GM19239 (cell line): ENCODE measurements around the gene CR1.
"Not testable (repeated sequence)": the region's sequence is repeated elsewhere in the genome, so short reads cannot be mapped to it uniquely, and the experiment has no call there.

ENCODE experiments used
- DNase-seq: peaks from one replicate; pipeline ENCODE4 v3.0.0; 2011; ENCODE audit warnings: low spot score; ENCODE audit not compliant: insufficient read length
- FAIRE-seq: peaks from 2 replicates; lab custom pipeline; 2011; peaks lifted over from hg19 to GRCh38; lab: Jason Lieb, UNC

Gene CR1

DNA sequence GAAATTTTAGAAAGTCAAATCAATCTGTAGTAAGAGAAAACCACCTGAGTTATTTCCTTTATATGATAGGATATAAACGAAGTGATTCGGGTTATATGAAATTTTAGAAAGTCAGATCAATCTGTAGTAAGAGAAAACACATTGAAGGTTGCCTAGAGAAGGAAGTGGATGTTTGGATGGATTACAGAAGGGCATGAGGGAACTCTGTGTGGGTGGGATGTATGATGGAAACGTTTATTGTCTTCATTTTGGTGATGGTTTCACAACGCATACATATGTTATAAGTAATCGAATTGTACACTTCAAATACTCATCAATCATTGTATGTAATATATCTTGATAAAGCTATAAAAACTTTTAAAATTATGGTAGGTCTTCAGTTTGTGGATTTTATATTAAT lies 5.1 kb downstream of the CR1 start:
- DNase-seq: no peak
- no peak for FAIRE-seq

DNA sequence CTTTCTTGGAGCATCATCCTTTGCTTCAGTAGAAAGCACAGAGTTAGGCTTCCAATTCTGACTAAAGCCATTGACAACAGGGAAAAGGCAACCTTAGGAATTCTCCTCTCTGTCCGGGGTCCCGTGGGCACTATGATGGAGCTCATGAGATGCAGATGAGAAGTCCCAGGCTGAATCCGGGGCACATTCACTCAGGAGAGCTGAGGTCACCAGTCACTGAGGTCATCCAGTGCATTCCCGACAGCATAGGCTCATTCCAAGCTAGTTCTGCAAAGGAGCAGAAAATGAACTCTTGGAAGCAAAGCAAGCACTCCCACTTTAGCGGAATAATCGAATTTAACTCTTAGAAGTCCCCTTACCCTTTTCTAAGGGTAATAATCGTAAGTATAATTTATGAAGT lies 6.8 kb downstream of the CR1 start:
- DNase-seq: no peak
- FAIRE-seq: no peak

DNA sequence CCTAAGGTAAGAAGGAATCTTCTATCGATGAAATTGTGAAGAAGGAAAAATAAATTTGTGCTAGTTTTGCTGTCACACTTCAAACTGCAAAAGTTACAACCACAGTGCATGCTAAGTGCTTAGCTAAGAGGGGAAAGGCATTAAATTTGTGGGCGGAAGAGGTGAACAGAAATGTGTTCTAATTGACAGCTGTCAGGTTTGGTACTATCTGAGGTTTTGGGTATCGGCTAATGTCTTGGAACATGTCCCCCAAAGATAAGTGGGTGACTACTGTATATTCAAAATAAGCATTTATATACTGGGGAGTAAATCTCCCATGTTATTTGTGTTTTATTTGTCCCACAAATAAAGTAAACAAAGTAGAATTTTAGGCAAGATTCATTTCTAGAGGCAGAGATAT lies 8.0 kb downstream of the CR1 start:
- DNase-seq: no peak
- no peak for FAIRE-seq

DNA sequence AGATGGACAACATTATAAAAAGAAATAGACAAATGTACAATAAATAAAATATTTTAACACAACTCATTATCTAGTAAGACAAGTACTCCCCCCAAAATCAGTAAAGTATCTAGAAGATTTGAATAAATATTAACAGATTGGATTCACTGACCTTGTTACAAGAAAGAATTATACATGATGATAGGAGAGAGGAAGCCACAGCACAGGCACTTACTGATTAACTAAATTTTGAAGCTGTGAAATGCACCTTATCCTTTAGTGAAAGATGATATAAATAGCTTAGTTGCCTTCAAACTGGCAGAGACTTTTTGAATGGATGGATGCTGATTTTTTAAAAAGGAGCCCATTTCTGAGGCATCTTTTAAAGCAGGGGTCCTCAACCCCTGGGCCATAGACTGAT lies 8.5 kb downstream of the CR1 start:
- DNase-seq (no peak), FAIRE-seq (no peak)

DNA sequence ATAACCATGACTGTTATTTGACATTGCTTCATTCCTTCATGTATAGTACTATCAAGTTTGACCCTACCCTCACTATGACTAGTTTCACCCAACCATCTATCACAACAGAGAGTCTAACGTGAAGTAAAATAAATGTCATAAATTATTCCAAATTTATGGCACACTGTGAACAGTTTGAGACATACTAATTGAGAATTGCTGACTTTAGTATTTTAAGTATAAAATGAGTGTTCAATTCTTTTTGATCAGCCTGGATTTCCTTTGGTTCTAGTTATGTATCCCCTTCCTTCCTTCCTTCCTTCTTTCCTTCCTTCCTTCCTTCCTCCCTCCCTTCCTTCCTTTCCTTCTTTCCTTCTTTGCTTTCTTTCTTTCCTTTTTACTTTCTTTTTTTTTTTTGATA lies 14.5 kb downstream of the CR1 start:
- no peak for DNase-seq
- no peak for FAIRE-seq

DNA sequence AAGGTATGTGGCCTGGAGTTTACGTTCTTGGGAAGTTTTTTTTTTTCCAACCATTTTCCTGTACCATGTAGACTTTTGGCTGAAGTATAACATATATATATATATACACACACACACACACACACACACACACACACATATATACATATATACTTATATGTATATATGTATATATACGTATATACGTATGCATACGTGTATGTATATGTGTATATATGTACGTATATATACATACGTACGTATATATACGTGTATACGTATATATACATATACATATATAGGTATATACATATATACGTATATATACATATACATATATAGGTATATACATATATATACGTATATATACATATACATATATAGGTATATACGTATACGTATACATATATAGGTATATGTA lies 18.9 kb downstream of the CR1 start:
- no peak for DNase-seq
- FAIRE-seq: no peak

DNA sequence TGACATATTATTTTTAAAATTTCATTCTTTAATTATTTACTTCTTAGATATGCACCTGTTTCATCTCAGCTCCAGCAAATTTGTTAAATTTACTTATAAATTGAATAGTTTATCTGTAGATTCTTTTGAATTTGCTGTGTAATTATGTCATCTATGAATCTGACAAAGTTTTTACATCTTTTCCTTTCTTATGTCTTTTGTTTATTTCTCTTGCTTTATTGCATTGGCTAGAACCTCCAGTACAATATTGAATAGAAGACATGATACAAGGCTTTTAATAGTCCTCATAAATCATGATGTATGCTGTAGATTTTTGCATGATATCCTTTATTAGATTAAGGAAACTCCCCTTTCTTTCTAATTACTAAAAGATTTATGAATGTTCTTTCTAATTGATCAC lies 20.8 kb downstream of the CR1 start:
- no peak for FAIRE-seq
- no peak for DNase-seq

DNA sequence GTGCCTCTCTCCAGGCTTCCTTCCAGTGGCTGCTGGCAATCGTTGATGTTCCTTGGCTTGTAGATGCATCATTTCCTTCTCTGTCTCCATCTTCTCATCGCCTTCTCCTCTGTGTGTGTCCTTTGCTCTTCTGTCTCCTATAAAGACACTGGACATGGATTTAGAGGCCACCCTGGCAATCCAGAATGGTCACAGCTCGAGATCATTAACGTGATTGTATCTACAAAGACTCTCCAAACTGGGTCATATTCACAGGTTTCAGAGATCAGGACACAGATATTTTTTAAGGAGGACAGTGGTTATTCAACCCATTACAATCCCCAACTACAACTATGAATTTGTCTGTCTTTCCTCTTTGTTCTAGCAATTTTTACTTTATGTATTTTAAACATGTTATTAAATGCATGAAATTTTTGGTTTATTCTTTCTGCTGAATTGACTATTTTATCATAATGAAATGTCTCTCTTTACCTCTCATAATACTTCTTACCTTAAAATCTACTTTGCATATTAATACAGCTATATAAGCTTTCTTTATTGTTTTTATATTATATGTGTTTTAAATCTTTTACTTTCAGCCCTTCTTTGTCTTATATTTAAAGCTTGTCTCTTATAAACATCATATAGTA lies 22.8 kb downstream of the CR1 start:
- FAIRE-seq (peak; percentile 47), DNase-seq (no peak)

DNA sequence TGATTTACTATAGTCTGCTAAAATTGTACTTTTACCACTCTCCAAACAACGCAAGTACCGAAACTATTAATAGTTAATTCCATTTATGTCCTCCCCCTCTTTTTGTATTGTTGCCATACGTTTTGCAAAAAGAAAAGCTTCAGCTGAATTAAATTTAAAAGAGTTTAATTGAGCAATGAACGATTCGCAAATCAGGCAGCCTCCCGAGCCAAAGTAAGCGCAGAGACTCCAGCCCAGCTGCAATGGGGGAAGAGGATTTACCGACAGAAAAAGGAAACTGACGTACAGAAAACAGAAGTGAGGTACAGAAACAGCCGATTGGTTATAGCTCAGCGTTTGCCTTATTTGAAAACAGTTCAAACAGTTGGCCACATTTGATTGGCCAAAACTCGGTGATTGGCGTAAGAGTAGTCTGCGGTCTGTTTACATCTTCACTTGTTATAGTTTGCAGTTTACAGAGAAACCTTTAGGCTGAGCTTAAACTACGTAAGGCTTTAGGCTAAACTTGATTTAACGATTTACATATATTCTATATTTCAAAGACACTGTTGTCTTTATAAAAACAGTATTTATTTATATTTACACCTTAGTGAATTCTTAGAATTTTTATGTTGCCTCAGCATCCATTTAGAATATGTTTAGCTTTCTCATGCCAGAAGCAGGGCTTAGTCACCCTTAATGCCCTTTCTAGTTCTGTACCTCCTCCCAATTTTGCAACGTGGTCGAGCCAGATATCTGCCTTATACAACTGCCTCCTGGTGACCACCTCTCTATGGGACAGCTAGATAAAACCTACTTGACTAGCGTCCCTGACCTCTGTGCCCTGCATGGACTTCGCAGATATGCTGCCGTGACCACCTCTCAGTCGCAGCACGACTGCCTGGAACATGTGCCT lies 23.8 kb downstream of the CR1 start:
- no peak for FAIRE-seq
- DNase-seq: no peak

DNA sequence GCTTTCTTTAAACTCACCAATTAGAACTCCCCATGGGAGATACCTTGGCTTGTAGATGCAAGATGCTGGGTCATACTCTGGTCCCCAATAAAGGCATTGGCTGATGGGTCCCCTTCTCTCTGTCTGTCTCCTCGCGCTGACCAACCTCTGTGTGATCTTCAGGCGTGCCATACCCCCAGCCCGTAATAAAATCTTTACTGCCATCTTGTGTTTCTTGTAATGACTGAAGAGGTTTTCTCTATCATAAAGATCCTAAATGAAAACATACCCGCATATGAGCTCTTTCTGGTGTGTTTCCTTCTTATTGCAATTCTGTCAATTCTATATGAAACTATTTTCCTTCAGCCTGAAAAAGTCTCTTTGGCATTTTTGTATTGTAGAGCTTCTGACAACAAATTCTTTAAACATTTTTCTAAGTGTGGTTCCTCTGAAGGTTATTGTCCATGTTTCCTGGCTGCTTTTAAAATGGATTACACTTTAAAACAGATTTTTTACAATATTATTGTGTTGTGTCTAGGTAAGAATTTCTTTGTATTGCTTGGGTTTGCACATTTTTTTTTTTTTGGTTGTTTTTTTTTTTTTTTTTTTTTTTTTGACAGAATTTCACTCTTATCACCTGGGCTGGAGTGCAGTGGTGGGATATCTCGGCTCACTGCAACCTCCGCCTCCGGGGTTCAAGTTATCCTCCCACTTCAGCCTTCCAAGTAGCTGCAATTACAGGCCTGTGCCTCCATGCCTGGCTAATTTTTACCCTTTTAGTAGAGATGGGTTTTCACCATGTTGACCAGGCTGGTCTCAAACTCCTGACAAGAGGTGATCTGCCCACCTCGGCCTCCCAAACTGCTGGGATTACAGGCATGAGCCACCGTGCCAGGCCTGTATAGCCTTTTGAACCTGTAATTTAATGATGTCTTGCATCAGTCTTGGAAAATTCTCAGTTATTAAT lies 24.7 kb downstream of the CR1 start:
- DNase-seq: not testable (repeated sequence)
- peak; percentile 35 for FAIRE-seq

DNA sequence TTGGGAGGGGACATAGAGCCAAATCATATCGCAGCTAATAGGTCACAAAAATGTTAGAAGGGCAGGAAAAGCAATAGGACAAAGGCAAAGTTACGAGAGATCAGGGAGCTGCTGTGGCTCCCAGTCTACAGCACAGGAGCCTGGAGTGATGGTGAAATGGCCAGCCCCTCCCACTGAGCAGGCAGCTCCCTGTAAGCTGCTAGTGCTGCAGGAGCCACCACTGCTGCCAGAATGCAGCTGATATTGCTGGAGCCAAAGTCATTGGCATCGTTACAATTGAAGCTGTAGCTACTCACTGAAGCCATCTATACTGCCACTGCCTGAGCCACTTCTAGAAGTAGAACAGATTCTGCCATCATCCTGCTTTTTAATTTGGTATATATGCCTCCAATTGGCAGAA lies 29.3 kb downstream of the CR1 start:
- not testable (repeated sequence) for DNase-seq, FAIRE-seq

DNA sequence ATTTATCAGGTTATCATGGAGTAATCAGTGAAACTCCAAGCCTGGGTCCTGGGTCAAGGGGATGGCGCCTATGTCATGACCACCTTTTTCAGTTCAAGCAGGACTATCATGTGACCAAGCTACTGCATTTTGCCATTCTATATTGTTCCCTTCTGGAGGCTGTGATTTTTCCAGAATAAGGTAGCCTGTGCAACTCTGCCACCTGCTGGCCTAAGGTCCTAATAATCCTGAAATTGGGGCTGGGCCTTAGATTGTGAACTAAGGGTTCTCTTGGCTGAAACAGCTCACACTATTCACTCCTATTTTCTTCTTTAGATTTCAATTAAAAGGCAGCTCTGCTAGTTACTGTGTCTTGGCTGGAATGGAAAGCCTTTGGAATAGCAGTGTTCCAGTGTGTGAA lies 32.4 kb downstream of the CR1 start:
- FAIRE-seq, DNase-seq: not testable (repeated sequence)

DNA sequence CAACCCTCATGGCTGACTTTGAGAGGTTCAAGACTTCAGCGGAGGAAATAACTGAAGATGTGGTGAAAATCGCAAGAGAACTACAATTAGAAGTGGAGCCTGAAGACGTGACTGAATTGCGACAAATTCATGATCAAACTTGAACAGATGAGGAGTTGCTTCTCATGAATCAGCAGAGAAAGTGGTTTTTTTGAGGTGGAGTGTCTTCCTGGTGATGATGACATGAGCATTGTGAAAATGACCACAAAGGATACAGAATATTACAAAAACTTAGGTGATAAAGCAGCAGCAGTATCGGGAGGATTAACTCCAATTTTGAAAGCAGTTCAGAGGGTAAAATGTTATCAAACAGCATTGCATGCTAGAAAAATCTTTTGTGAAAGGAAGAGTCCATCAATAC lies 40.3 kb downstream of the CR1 start:
- not testable (repeated sequence) for FAIRE-seq, DNase-seq

DNA sequence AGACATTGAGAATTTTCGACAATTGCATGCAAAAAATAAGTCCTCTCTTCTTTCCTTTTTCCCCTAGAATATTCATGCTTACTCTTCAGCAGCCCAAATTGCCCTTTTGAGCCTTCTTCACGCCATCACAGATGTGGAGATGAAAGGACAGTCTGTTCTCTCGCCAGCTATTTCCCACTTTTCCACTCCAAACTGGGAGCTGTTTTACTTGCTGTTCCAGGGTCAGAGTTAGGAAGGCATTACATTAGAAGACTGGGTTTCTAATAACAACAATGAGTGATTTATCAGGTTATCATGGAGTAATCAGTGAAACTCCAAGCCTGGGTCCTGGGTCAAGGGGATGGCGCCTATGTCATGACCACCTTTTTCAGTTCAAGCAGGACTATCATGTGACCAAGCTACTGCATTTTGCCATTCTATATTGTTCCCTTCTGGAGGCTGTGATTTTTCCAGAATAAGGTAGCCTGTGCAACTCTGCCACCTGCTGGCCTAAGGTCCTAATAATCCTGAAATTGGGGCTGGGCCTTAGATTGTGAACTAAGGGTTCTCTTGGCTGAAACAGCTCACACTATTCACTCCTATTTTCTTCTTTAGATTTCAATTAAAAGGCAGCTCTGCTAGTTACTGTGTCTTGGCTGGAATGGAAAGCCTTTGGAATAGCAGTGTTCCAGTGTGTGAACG lies 50.9 kb downstream of the CR1 start:
- not testable (repeated sequence) for DNase-seq, FAIRE-seq

DNA sequence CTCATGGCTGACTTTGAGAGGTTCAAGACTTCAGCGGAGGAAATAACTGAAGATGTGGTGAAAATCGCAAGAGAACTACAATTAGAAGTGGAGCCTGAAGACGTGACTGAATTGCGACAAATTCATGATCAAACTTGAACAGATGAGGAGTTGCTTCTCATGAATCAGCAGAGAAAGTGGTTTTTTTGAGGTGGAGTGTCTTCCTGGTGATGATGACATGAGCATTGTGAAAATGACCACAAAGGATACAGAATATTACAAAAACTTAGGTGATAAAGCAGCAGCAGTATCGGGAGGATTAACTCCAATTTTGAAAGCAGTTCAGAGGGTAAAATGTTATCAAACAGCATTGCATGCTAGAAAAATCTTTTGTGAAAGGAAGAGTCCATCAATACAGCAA lies 58.9 kb downstream of the CR1 start:
- not testable (repeated sequence) for FAIRE-seq

DNA sequence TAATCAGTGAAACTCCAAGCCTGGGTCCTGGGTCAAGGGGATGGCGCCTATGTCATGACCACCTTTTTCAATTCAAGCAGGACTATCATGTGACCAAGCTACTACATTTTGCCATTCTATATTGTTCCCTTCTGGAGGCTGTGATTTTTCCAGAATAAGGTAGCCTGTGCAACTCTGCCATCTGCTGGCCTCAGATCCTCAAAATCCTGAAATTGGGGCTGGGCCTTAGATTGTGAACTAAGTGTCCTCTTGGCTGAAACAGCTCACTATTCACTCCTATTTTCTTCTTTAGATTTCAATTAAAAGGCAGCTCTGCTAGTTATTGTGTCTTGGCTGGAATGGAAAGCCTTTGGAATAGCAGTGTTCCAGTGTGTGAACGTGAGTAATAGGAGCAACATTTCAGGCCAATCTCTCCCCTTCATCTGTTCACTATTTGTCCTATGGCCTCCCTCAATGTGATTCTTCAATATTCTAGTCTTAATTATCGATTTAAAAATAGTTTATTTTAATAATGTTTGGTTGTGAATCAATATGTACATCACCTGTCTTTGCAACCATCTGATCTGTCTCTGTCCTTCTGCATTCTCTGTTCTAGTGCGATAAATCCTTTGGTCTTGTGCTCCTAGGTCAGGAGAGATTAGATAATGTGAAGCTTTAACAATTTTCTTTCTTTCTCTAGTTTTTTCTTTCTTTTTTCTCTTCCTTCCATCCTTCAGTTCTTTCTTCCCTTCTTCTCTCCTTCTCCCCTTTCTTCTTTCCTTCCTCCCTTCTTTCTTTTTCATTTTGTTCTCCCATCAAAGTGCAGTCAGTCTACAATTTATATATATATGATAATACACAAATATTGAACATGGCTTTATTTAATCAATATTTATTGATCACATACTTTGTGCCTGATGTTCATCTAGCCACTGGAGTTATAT lies 69.8 kb downstream of the CR1 start:
- no peak for FAIRE-seq
- DNase-seq: no peak

More for the DNA sequence above, 58.9 kb downstream of the CR1 start:
- not testable (repeated sequence) for DNase-seq

DNA sequence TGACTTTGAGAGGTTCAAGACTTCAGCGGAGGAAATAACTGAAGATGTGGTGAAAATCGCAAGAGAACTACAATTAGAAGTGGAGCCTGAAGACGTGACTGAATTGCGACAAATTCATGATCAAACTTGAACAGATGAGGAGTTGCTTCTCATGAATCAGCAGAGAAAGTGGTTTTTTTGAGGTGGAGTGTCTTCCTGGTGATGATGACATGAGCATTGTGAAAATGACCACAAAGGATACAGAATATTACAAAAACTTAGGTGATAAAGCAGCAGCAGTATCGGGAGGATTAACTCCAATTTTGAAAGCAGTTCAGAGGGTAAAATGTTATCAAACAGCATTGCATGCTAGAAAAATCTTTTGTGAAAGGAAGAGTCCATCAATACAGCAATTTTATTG lies 76.0 kb downstream of the CR1 start:
- FAIRE-seq, DNase-seq: not testable (repeated sequence)

DNA sequence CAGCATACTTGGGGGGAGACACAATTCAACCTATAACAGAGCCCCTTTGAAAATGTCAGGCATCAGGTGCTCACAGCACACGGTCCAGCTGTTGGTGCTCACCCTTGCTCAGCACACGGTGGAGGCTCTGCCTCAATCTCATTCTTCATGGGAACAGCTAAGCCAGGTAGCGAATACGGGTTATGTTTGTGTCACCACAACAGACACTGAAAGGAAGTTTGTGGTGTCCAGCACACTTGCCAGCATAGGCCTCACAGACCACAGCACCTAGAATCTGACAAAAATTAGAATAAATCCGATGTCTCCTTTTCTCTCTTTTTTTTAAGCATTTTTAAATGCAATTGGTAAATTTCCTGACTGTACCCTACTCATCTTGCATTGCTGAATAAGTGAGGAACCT lies 77.1 kb downstream of the CR1 start:
- DNase-seq, FAIRE-seq: not testable (repeated sequence)

DNA sequence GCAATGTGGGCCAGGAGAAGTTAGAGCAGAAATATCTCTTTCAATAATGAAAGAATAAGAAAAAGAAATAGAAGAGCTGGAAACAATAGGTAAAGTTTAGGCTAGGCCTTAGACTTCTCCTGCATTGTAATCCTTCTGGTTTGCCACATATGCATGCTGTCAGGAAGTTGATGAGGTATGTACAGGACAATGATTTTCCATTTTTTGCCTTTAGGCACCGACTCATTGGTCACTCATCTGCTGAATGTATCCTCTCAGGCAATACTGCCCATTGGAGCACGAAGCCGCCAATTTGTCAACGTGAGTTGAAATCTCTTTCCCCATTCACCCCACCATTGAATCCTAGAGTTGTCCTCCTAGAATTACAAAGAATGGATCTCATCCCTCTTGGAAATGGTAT lies 79.4 kb downstream of the CR1 start:
- DNase-seq: not testable (repeated sequence)

More for the DNA sequence above, 79.4 kb downstream of the CR1 start:
- FAIRE-seq: not testable (repeated sequence)
